Keratinocyte (primary cell): ENCODE data around the gene CSNK1A1. TPM values are rescaled to one million over a fixed set of nuclear protein-coding genes. Genes with fewer than 3 reads are reported as not detected.
"Not testable (repeated sequence)": the region's sequence is repeated elsewhere in the genome, so short reads cannot be mapped to it uniquely, and the experiment has no call there.

Experiments
- DNase-seq: peaks from one replicate; pipeline ENCODE4 v3.0.0-alpha.2; 2011; ENCODE audit warnings: low read depth, missing footprints, low spot score
- FAIRE-seq: peaks from 2 replicates; lab custom pipeline; 2011; peaks lifted over from hg19 to GRCh38; lab: Jason Lieb, UNC
- H2AFZ ChIP-seq: 2 replicates; pipeline ENCODE4 v1.6.0; 2012; ENCODE audit warnings: low read length, control low read depth, inconsistent platforms; ENCODE audit not compliant: control insufficient read depth
- H3K27ac ChIP-seq: 2 replicates; pipeline ENCODE4 v1.5.1; 2011; ENCODE audit warnings: low read length; ENCODE audit not compliant: control insufficient read depth, insufficient read depth
- H3K27me3 ChIP-seq: 3 replicates; pipeline ENCODE4 v1.6.0; 2011; ENCODE audit warnings: low read length; ENCODE audit not compliant: control insufficient read depth, insufficient read depth; ENCODE audit errors: extremely low read depth
- H3K36me3 ChIP-seq, 2 experiments: 2 replicates in 1 of 2; 3 replicates in 1 of 2; pipeline ENCODE4 v1.5.1; 2011; ENCODE audit warnings: low read length in 2 of 2, mild to moderate bottlenecking in 1 of 2; ENCODE audit not compliant: control insufficient read depth in 2 of 2, insufficient read depth in 2 of 2; ENCODE audit errors: extremely low read depth in 1 of 2
- H3K4me1 ChIP-seq: 3 replicates; pipeline ENCODE4 v1.5.1; 2011; ENCODE audit warnings: low read length; ENCODE audit not compliant: control insufficient read depth, insufficient read depth; ENCODE audit errors: extremely low read depth
- H3K4me2 ChIP-seq: 3 replicates; pipeline ENCODE4 v1.6.0; 2011; ENCODE audit warnings: low read depth, low read length; ENCODE audit not compliant: control insufficient read depth, insufficient read depth; ENCODE audit errors: extremely low read depth
- H3K4me3 ChIP-seq, 3 experiments: fragments of 200-600 bp in 1 of 3; sonication (generic) in 1 of 3; 2 replicates in 2 of 3; 3 replicates in 1 of 3; pipeline ENCODE4 v1.5.1; 2011 to 2016; ENCODE audit warnings: low read length in 3 of 3, mild to moderate bottlenecking in 3 of 3, control low read depth in 2 of 3, inconsistent platforms in 1 of 3, low read depth in 1 of 3, mixed read lengths in 1 of 3, mixed run types in 1 of 3, moderate library complexity in 1 of 3; ENCODE audit not compliant: control insufficient read depth in 2 of 3, insufficient read depth in 2 of 3; ENCODE audit errors: extremely low read depth in 1 of 3
- H3K79me2 ChIP-seq: 2 replicates; pipeline ENCODE4 v1.6.0; 2012; ENCODE audit warnings: low read length; ENCODE audit not compliant: control insufficient read depth, insufficient read depth
- H3K9ac ChIP-seq: 3 replicates; pipeline ENCODE4 v1.6.0; 2011; ENCODE audit warnings: low read length; ENCODE audit not compliant: control insufficient read depth, insufficient read depth; ENCODE audit errors: extremely low read depth
- H3K9me1 ChIP-seq: 3 replicates; pipeline ENCODE4 v1.6.0; 2011; ENCODE audit warnings: low read length; ENCODE audit not compliant: control insufficient read depth, insufficient read depth; ENCODE audit errors: extremely low read depth
- H3K9me3 ChIP-seq: 2 replicates; pipeline ENCODE4 v1.5.1; 2012; ENCODE audit warnings: low read depth, low read length; ENCODE audit not compliant: control insufficient read depth
- H4K20me1 ChIP-seq: 3 replicates; pipeline ENCODE4 v1.6.0; 2011; ENCODE audit warnings: low read length; ENCODE audit not compliant: control insufficient read depth, insufficient read depth; ENCODE audit errors: extremely low read depth
- EZH2 ChIP-seq: IDR thresholded peaks from one replicate; pipeline ENCODE4 v1.6.1; 2012; ENCODE audit warnings: inconsistent platforms, mild to moderate bottlenecking, low read length, moderate library complexity
- dilution Hi-C: fragments of 300-500 bp; cut with MboI; formaldehyde crosslinking; loops from one replicate; pipeline ENCODE4 v1.7.0; 2020; ENCODE audit warnings: low sequenced_read_pairs; ENCODE audit not compliant: extremely low pct_ligation_motif_present
- polyA plus RNA-seq, 5 experiments: library from polyadenylated mRNA; depleted of rRNA in 3 of 5; stranded (reverse) in 3 of 5; stranded (forward) in 1 of 5; unstranded in 1 of 5; fragments of >200 nt; gene quantifications; 1 replicate in 1 of 5; 2 replicates in 3 of 5; 3 replicates in 1 of 5; pipeline versions ENCODE4 v1.2.1 to v1.2.3, GENCODE V29; 2011 to 2012; ENCODE audit warnings: missing spikeins in 2 of 5, low read depth in 1 of 5, low replicate concordance in 1 of 5
- TF ChIP-seq, protein P1 (sequence below), 3 experiments: IDR thresholded peaks in 1 of 3; conservative IDR thresholded peaks in 1 of 3; optimal IDR thresholded peaks in 1 of 3; 2 replicates in 2 of 3; 3 replicates in 1 of 3; pipeline versions ENCODE3 to v1.5.1; 2011; ENCODE audit warnings: low read length in 3 of 3, mild to moderate bottlenecking in 3 of 3, moderate library complexity in 2 of 3, control low read depth in 1 of 3, inconsistent platforms in 1 of 3; ENCODE audit not compliant: insufficient read depth in 2 of 3; ENCODE audit errors: extremely low read depth in 1 of 3

The CSNK1A1 gene
- polyA plus RNA-seq, 1 donor (not counting 4 experiments of a cell fraction or from before 2014, with no cell fraction given) = 289 TPM

DNA sequence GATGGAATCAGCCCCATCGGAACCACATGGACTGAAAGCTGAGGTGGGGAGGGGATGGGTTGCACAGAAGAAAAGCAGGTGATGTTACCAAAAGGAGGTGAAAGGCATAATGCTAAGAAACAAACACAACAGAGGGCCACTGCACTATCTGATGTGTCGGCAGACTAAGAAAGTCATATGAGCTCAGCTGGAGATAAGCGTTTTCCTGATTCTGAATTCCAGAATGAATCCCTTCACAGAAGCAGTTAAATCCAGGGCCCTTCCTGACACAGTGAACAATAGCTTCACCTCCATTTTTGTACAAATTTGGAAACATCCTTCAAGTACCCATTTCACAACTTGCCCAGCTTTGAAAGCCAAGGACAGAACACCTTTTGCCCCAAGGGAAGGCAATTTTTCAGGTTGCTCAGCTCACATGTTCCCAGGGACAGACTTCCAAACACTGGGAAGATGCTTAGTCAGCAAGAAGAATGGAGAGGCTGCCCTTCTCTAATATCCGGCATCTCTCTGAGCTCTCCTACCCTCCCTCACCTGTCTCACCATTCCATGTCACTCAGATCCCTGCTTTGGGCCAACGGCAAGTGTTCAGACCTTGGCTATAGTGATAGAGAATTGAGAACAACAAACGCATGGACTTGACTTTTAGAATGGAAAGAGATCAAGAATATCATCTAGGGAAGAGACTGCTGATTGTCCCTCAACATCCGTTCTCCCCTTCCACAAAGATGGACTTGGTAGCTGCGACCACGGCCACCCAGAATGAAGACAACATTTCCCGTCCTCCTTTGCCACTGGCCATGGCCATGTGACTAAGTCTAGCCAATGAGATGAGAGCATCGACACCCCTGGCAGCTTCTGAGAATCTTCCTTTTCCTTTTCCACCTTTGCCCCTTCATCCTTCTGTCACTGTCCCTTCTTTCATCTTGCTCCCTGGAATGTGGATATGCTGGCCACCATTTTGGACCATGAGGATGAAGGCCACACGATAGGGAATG lies 103.6 kb downstream of the CSNK1A1 start:
- FAIRE-seq = no peak

DNA sequence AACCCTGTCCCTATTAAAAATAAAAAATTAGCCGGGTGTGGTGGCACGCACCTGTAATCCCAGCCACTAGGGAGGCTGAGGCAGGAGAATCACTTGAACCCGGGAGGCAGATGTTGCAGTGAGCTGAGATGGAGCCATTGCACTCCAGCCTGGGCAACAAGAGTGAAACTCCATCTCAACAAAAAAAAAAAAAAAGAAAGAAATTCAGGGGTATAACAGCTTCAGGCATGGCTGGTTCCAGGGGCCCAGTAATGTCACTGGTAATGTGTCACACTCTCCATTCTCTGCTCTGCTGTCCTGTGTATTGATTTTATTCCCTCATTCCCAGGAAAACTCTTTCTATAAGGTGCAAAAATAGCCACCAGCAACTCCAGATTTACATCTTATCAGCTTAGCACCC lies 104.4 kb downstream of the CSNK1A1 start:
- H3K4me1 ChIP-seq = peaks cover 31% of the 10 kb centered on the region
- H3K27ac ChIP-seq, H3K9me3 ChIP-seq, H3K4me3 ChIP-seq, FAIRE-seq, DNase-seq, dilution Hi-C loops, H3K27me3 ChIP-seq, H2AFZ ChIP-seq, H3K9me1 ChIP-seq, H3K36me3 ChIP-seq, H3K4me2 ChIP-seq, H3K79me2 ChIP-seq, H4K20me1 ChIP-seq, H3K9ac ChIP-seq: not testable (repeated sequence)

More for the DNA sequence above, 103.6 kb downstream of the CSNK1A1 start:
- no peak overlapping the region for H2AFZ ChIP-seq
- H3K79me2 ChIP-seq = no peaks in the 10 kb centered on the region
- no peak for DNase-seq
- no peak overlapping the region for H3K9ac ChIP-seq
- H3K27me3 ChIP-seq = no peaks in the 10 kb centered on the region
- H3K4me1 ChIP-seq = peaks cover 31% of the 10 kb centered on the region
- no peaks in the 10 kb centered on the region for H3K9me3 ChIP-seq
- no peak overlapping the region for H3K27ac ChIP-seq
- H3K4me3 ChIP-seq = no peak overlapping the region
- dilution Hi-C loops = no loop called here
- TF ChIP-seq EZH2 = no peak
- TF ChIP-seq, protein P1, sequence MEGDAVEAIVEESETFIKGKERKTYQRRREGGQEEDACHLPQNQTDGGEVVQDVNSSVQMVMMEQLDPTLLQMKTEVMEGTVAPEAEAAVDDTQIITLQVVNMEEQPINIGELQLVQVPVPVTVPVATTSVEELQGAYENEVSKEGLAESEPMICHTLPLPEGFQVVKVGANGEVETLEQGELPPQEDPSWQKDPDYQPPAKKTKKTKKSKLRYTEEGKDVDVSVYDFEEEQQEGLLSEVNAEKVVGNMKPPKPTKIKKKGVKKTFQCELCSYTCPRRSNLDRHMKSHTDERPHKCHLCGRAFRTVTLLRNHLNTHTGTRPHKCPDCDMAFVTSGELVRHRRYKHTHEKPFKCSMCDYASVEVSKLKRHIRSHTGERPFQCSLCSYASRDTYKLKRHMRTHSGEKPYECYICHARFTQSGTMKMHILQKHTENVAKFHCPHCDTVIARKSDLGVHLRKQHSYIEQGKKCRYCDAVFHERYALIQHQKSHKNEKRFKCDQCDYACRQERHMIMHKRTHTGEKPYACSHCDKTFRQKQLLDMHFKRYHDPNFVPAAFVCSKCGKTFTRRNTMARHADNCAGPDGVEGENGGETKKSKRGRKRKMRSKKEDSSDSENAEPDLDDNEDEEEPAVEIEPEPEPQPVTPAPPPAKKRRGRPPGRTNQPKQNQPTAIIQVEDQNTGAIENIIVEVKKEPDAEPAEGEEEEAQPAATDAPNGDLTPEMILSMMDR (optimal IDR thresholded peaks at IDR 0.05 in 1 of 3, IDR thresholded peaks at IDR 0.05 in 1 of 3, conservative IDR thresholded peaks at IDR 0.05 in 1 of 3; ENCODE audit: extremely low read depth in 1 of 3, insufficient read depth in 2 of 3, low read length in 3 of 3) = no peak
- no peaks in the 10 kb centered on the region for H4K20me1 ChIP-seq
- H3K9me1 ChIP-seq = no peaks in the 10 kb centered on the region
- no peak overlapping the region for H3K4me2 ChIP-seq
- no peaks in the 10 kb centered on the region for H3K36me3 ChIP-seq
